Tibial nerve (tissue), 4 donors: Measurements from ENCODE around the gene FAM78A. TPM values are rescaled to one million over a fixed set of nuclear protein-coding genes. Genes with fewer than 3 reads are reported as not detected.
A peak's percentile ranks its signal among the peaks of the same experiment; 100 is the strongest.

Source experiments
- DNase-seq, 2 donors: peaks; one replicate each; pipeline ENCODE4 v3.0.0-alpha.2; 2019; ENCODE audit warnings: low spot score in 2 of 2
- H3K27ac ChIP-seq, 4 donors: fragments of 200-600 bp; sonication (generic) in 3 of 4; one replicate each; pipeline ENCODE4 v1.5.1; 2017 to 2019; ENCODE audit warnings: mild to moderate bottlenecking in 1 of 4
- H3K27me3 ChIP-seq, 2 donors: fragments of 200-600 bp; sonication (generic) in 1 of 2; one replicate each; pipeline versions ENCODE4 v1.5.1 to v1.6.0; 2017 to 2019
- H3K36me3 ChIP-seq, 3 donors: fragments of 200-600 bp; sonication (generic); one replicate each; pipeline ENCODE4 v1.5.1; 2018 to 2019
- H3K4me1 ChIP-seq, 4 donors: fragments of 200-600 bp; sonication (generic) in 3 of 4; one replicate each; pipeline ENCODE4 v1.5.1; 2017 to 2019
- H3K4me3 ChIP-seq, 4 donors: fragments of 200-600 bp; sonication (generic) in 3 of 4; one replicate each; pipeline ENCODE4 v1.5.1; 2017 to 2019; ENCODE audit warnings: mild to moderate bottlenecking in 1 of 4, moderate library complexity in 1 of 4
- H3K9me3 ChIP-seq, 4 donors: fragments of 200-600 bp; sonication (generic) in 3 of 4; one replicate each; pipeline ENCODE4 v1.5.1; 2017 to 2019
- CTCF ChIP-seq, 5 experiments: fragments of 200-600 bp in 3 of 5; fragments of 450-650 bp in 2 of 5; sonication (generic) in 3 of 5; IDR thresholded peaks; one replicate each; pipeline ENCODE4 v1.5.1; 2016 to 2019; ENCODE audit warnings: antibody characterized with exemption in 5 of 5, mild to moderate bottlenecking in 3 of 5, moderate library complexity in 2 of 5
- EP300 ChIP-seq, 2 donors: sonication (generic); formaldehyde crosslinking; IDR thresholded peaks; one replicate each; pipeline ENCODE4 v1.6.1; 2017; ENCODE audit warnings: antibody characterized with exemption in 2 of 2, mild to moderate bottlenecking in 1 of 2
- POLR2A ChIP-seq, 2 donors: fragments of 450-650 bp; IDR thresholded peaks; one replicate each; pipeline ENCODE4 v1.6.1; 2017; ENCODE audit warnings: antibody characterized with exemption in 2 of 2, mild to moderate bottlenecking in 2 of 2, moderate library complexity in 2 of 2
- WGBS, 2 donors: methylation state at CpG; one replicate each; pipeline ENCODE4 v1.1.5; 2018; 5-methylcytosine and 5-hydroxymethylcytosine counted together
- total RNA-seq, 4 donors: library from RNA; depleted of rRNA; stranded (reverse); fragments of >200 nt; gene quantifications; one replicate each; pipeline ENCODE4 v1.1.0, GENCODE V29; 2016

Gene FAM78A
- total RNA-seq, 4 donors from 2014 or later = 2.5 to 4.8 (median 4.2) TPM

DNA sequence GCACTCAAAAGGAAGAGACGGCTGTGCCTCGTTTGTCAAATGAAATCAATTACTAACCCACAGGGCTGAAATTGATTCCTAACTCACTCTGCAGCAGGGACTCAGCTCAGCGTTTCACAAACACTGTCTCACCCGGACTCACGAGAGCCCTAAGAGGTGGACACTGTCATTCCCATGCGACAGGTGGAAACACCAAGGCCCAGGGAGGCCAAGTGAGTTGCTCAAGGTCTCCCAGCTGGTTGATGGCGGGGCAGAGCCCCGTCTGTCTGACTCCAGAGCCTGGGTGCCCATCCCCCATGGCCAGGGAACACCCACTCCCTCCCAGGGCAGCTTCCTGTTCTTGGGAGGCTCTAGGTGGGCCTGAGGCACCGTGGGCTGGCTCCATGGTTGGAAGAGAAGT lies 11.9 kb upstream of the FAM78A start:
- no peak overlapping the region for H3K27ac ChIP-seq
- DNase-seq = no peak
- peaks cover 0 to 17% (median 0%) of the 10 kb centered on the region in 4 donors for H3K4me1 ChIP-seq
- WGBS, 2 donors = 80 to 83% methylated on average over 5 to 7 of the region's 9 CpGs
- no peaks in the 10 kb centered on the region for H3K36me3 ChIP-seq
- peaks cover 0 to 3% of the 10 kb centered on the region in 2 donors for H3K27me3 ChIP-seq
- no peak for TF ChIP-seq POLR2A (IDR thresholded peaks at IDR 0.05)
- no peak for TF ChIP-seq CTCF (IDR thresholded peaks at IDR 0.05)
- no peak for TF ChIP-seq EP300 (IDR thresholded peaks at IDR 0.05)
- H3K4me3 ChIP-seq = no peak overlapping the region
- H3K9me3 ChIP-seq = no peaks in the 10 kb centered on the region

- Histone ChIP-seq H3K4me1 (peaks cover 0 to 25% (median 3%) of the 10 kb centered on the region in 4 donors), H3K27ac (no peak overlapping the region), H3K36me3 (no peaks in the 10 kb centered on the region), H3K4me3 (no peak overlapping the region), H3K27me3 (peaks cover 0 to 12% of the 10 kb centered on the region in 2 donors), H3K9me3 (no peaks in the 10 kb centered on the region)
- 76 to 86% methylated on average over 6 of the region's 6 CpGs for WGBS, 2 donors
- TF ChIP-seq EP300 (IDR thresholded peaks at IDR 0.05) (no peak), POLR2A (IDR thresholded peaks at IDR 0.05) (no peak), CTCF (IDR thresholded peaks at IDR 0.05) (no peak)
- DNase-seq = no peak
These were observed 11.0 kb upstream of the FAM78A start for GRCh38 chr9:131287359-131287758.

DNA sequence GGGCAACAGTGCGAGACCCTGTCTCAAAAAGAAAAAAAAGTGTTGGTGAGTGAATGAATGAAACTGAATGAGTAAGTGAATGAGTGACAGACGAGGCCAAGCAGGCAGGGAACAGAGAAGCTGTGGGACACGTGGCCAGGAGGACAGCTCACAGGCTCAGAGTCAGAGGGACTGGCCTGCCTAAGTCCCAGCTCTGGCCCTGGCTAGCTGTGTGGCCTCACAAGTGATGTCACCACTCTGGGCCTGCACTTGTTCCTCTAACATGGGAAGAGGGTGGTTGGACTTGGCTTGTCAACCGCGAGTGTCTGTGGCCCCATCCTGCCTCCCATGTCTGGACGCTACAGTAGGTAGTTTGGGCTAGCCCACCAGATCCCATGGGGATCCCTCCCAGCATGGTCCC lies 8.5 kb upstream of the FAM78A start:
- Histone ChIP-seq H3K9me3 (no peaks in the 10 kb centered on the region), H3K27me3 (peaks cover 0 to 37% of the 10 kb centered on the region in 2 donors), H3K4me3 (no peak overlapping the region), H3K4me1 (peaks cover 0 to 12% (median 3%) of the 10 kb centered on the region in 4 donors), H3K27ac (no peak overlapping the region), H3K36me3 (no peaks in the 10 kb centered on the region)
- 87% methylated on average over 6 of the region's 6 CpGs for WGBS, 2 donors
- no peak for TF ChIP-seq EP300 (IDR thresholded peaks at IDR 0.05)
- TF ChIP-seq CTCF (IDR thresholded peaks at IDR 0.05) = no peak
- TF ChIP-seq POLR2A (IDR thresholded peaks at IDR 0.05) = no peak
- DNase-seq = no peak

- no peak for TF ChIP-seq POLR2A (IDR thresholded peaks at IDR 0.05)
- no peak for TF ChIP-seq EP300 (IDR thresholded peaks at IDR 0.05)
- TF ChIP-seq CTCF (IDR thresholded peaks at IDR 0.05) = no peak
- Histone ChIP-seq H3K4me3 (peak overlapping the region in 1 of 4 donors; percentile 39), H3K36me3 (no peaks in the 10 kb centered on the region), H3K4me1 (peaks cover 0 to 14% (median 3%) of the 10 kb centered on the region in 4 donors), H3K27me3 (peaks cover 0 to 38% of the 10 kb centered on the region in 2 donors), H3K27ac (no peak overlapping the region), H3K9me3 (no peaks in the 10 kb centered on the region)
- 2 to 4% methylated on average over 20 to 35 of the region's 61 CpGs for WGBS, 2 donors
- DNase-seq = no peak
These were observed 6.5 kb upstream of the FAM78A start for GRCh38 chr9:131282688-131283422.

GRCh38 chr9:131282175-131282574 lies 5.9 kb upstream of the FAM78A start:
- no peaks in the 10 kb centered on the region for H3K36me3 ChIP-seq
- peaks cover 0 to 38% of the 10 kb centered on the region in 2 donors for H3K27me3 ChIP-seq
- H3K4me1 ChIP-seq = peaks cover 0 to 18% (median 3%) of the 10 kb centered on the region in 4 donors
- 77 to 84% methylated on average over 4 of the region's 4 CpGs for WGBS, 2 donors
- no peak overlapping the region for H3K4me3 ChIP-seq
- H3K9me3 ChIP-seq = no peaks in the 10 kb centered on the region
- H3K27ac ChIP-seq = no peak overlapping the region
- DNase-seq = no peak
- no peak for TF ChIP-seq EP300 (IDR thresholded peaks at IDR 0.05)
- TF ChIP-seq POLR2A (IDR thresholded peaks at IDR 0.05) = no peak
- TF ChIP-seq CTCF (IDR thresholded peaks at IDR 0.05) = no peak
